Panc1 (cell line): ENCODE data around the gene SLC4A9.

ENCODE experiments used
- POLR2AphosphoS5 ChIP-seq: IDR thresholded peaks from 2 replicates; pipeline ENCODE4 v1.6.1; 2012; ENCODE audit warnings: mild to moderate bottlenecking, low read depth, low read length, moderate library complexity
- TF ChIP-seq, protein P1 (sequence below): fragments of 450-650 bp; IDR thresholded peaks from 2 replicates; pipeline ENCODE4 v1.5.1; 2017; ENCODE audit warnings: mild to moderate bottlenecking
- TF ChIP-seq, protein P2 (sequence below), 2 experiments: IDR thresholded peaks; 2 replicates each; pipeline ENCODE4 v1.6.1; 2011 to 2012; ENCODE audit warnings: low read depth in 2 of 2, control low read depth in 1 of 2, low read length in 1 of 2, mild to moderate bottlenecking in 1 of 2, moderate library complexity in 1 of 2; ENCODE audit not compliant: insufficient read depth in 1 of 2

DNA sequence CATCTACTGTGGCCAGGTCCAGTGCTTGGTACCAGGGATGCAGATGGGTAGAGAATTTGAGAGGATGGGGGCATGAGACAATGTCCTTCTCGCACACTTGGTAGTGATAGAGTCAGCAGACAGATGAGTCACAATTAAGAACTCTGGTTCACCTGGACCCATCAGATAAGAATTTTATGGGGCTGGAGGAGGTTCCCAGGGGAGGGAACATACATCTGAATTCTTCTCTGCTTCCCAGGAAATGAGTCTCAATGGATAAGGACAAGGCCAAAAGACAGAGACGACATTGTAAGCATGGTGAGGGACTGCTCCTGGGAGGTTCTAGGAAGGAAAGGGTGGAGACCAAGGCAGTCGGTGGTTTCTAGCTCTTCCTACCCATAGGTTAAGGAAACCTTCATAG is 5.3 kb downstream of the SLC4A9 start:
- no peak for TF ChIP-seq POLR2AphosphoS5
- TF ChIP-seq, protein P1, sequence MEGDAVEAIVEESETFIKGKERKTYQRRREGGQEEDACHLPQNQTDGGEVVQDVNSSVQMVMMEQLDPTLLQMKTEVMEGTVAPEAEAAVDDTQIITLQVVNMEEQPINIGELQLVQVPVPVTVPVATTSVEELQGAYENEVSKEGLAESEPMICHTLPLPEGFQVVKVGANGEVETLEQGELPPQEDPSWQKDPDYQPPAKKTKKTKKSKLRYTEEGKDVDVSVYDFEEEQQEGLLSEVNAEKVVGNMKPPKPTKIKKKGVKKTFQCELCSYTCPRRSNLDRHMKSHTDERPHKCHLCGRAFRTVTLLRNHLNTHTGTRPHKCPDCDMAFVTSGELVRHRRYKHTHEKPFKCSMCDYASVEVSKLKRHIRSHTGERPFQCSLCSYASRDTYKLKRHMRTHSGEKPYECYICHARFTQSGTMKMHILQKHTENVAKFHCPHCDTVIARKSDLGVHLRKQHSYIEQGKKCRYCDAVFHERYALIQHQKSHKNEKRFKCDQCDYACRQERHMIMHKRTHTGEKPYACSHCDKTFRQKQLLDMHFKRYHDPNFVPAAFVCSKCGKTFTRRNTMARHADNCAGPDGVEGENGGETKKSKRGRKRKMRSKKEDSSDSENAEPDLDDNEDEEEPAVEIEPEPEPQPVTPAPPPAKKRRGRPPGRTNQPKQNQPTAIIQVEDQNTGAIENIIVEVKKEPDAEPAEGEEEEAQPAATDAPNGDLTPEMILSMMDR = no peak
- TF ChIP-seq, protein P2, sequence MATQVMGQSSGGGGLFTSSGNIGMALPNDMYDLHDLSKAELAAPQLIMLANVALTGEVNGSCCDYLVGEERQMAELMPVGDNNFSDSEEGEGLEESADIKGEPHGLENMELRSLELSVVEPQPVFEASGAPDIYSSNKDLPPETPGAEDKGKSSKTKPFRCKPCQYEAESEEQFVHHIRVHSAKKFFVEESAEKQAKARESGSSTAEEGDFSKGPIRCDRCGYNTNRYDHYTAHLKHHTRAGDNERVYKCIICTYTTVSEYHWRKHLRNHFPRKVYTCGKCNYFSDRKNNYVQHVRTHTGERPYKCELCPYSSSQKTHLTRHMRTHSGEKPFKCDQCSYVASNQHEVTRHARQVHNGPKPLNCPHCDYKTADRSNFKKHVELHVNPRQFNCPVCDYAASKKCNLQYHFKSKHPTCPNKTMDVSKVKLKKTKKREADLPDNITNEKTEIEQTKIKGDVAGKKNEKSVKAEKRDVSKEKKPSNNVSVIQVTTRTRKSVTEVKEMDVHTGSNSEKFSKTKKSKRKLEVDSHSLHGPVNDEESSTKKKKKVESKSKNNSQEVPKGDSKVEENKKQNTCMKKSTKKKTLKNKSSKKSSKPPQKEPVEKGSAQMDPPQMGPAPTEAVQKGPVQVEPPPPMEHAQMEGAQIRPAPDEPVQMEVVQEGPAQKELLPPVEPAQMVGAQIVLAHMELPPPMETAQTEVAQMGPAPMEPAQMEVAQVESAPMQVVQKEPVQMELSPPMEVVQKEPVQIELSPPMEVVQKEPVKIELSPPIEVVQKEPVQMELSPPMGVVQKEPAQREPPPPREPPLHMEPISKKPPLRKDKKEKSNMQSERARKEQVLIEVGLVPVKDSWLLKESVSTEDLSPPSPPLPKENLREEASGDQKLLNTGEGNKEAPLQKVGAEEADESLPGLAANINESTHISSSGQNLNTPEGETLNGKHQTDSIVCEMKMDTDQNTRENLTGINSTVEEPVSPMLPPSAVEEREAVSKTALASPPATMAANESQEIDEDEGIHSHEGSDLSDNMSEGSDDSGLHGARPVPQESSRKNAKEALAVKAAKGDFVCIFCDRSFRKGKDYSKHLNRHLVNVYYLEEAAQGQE (IDR thresholded peaks at IDR 0.05; ENCODE audit: insufficient read depth in 1 of 2, low read depth in 2 of 2, low read length in 1 of 2) = no peak
